RWPE1 (cell line): Measurements from ENCODE around the gene MRPL23.

Source experiments
- CTCF ChIA-PET: fragments of 350-600 bp; sonication (Branson Sonifier 250); formaldehyde crosslinking; extraction: SDS; loops from one replicate; lab custom pipeline; 2021; lab: Yijun Ruan, JAX
- POLR2A ChIA-PET: fragments of 400-600 bp; formaldehyde crosslinking; extraction: SDS; loops from one replicate; lab custom pipeline; 2020; ENCODE audit warnings: antibody characterized with exemption; ENCODE audit not compliant: low non-redundant PET; lab: Yijun Ruan, JAX
- DNase-seq: peaks from one replicate; pipeline ENCODE4 v3.0.0; 2012; ENCODE audit warnings: low spot score
- H3K27ac ChIP-seq: fragments of 450-650 bp; 2 replicates; pipeline ENCODE4 v1.5.1; 2017
- TF ChIP-seq, protein P1 (sequence below): fragments of 450-650 bp; conservative IDR thresholded peaks from 2 replicates; pipeline ENCODE4 v1.5.1; 2017; ENCODE audit warnings: low read depth, mild to moderate bottlenecking

MRPL23 gene

DNA sequence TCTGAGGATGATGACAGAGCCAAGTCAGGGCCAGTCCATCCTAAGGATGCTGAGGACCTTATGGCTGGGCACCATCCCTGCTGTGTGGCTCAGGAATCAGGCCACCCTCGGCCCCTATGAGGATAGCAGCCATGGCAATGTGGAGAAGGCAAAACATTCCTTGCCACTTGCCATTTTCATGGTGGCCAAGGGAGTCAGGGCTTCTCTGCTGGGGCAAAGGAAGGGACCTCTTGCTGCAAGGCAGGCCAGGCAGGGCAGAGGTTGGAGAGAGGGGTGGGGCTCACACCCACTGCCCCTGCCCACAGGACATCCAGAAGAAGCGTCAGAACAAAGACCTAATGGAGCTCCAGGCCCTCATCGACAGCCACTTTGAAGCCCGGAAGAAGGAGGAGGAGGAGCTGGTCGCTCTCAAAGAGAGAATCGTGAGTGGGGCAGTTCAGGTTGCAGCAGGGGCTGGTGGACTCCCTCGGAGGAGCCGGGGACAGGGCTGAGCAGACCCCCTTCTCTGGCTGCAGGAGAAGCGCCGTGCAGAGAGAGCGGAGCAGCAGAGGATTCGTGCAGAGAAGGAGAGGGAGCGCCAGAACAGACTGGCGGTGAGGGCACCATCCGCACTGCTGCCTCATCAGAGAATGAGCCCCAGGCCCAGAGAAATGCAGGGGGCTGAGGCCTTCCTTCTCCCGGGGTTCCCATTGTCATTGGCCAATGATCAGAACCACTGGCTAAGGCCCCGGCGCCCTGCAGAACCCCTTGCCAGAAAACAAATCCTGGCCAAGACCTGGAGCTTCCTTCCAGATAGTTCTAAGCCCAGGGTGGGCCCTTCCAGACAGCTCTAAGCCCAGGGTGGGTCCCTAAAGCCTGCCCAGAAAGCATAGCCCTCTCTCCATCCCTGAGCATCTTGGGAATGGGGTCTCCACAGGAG, 13.5 kb upstream of the MRPL23 start:
- no peak overlapping the region for H3K27ac ChIP-seq
- no peak for DNase-seq
- CTCF ChIA-PET: interaction anchor here (0.7 kb wide), 1 partner anchor 232 kb away, joined by 3 read pairs; no protein-coding TSS in a partner anchor
- POLR2A ChIA-PET: no interaction called here
- TF ChIP-seq, protein P1, sequence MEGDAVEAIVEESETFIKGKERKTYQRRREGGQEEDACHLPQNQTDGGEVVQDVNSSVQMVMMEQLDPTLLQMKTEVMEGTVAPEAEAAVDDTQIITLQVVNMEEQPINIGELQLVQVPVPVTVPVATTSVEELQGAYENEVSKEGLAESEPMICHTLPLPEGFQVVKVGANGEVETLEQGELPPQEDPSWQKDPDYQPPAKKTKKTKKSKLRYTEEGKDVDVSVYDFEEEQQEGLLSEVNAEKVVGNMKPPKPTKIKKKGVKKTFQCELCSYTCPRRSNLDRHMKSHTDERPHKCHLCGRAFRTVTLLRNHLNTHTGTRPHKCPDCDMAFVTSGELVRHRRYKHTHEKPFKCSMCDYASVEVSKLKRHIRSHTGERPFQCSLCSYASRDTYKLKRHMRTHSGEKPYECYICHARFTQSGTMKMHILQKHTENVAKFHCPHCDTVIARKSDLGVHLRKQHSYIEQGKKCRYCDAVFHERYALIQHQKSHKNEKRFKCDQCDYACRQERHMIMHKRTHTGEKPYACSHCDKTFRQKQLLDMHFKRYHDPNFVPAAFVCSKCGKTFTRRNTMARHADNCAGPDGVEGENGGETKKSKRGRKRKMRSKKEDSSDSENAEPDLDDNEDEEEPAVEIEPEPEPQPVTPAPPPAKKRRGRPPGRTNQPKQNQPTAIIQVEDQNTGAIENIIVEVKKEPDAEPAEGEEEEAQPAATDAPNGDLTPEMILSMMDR: no peak

DNA sequence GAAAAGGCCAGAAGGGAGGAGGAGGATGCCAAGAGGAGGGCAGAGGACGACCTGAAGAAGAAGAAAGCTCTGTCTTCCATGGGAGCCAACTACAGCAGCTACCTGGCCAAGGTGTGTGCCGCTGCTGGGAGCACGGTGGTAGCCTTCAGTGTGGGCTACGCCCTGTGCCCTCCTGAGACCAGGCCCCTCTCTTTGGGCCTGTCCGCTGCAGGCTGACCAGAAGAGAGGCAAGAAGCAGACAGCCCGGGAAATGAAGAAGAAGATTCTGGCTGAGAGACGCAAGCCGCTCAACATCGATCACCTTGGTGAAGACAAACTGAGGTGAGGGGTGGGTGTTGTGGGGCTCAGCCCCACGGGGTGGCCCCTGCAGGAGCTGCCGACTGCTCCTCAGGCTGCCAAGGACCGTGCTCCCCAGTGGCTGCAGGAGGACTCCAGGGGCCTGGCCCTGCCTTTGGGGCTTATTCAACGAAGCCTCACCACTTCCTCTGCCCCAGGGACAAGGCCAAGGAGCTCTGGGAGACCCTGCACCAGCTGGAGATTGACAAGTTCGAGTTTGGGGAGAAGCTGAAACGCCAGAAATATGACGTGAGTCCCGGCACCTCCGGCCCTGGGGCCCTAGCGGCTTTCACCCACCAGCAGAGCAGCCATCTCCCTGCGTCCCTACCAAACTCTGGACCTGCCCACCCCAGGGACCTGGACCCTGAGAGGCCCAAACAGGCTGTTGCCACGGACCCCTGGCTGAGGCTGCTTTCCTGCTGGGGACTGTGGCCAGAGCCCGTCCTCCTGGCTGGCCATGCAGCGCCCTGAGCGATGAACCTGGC, 12.6 kb upstream of the MRPL23 start:
- TF ChIP-seq, protein P1: no peak
- no peak for DNase-seq
- CTCF ChIA-PET: interaction anchor here (0.7 to 1.4 kb wide), 3 partner anchors 15 to 233 kb away, joined by 3 to 4 read pairs (median 4); partner anchors contain the start of gene TNNT3
- POLR2A ChIA-PET: interaction anchor here (0.5 kb wide), 1 partner anchor 38 kb away, joined by 3 read pairs; no protein-coding TSS in a partner anchor
- no peak overlapping the region for H3K27ac ChIP-seq

DNA sequence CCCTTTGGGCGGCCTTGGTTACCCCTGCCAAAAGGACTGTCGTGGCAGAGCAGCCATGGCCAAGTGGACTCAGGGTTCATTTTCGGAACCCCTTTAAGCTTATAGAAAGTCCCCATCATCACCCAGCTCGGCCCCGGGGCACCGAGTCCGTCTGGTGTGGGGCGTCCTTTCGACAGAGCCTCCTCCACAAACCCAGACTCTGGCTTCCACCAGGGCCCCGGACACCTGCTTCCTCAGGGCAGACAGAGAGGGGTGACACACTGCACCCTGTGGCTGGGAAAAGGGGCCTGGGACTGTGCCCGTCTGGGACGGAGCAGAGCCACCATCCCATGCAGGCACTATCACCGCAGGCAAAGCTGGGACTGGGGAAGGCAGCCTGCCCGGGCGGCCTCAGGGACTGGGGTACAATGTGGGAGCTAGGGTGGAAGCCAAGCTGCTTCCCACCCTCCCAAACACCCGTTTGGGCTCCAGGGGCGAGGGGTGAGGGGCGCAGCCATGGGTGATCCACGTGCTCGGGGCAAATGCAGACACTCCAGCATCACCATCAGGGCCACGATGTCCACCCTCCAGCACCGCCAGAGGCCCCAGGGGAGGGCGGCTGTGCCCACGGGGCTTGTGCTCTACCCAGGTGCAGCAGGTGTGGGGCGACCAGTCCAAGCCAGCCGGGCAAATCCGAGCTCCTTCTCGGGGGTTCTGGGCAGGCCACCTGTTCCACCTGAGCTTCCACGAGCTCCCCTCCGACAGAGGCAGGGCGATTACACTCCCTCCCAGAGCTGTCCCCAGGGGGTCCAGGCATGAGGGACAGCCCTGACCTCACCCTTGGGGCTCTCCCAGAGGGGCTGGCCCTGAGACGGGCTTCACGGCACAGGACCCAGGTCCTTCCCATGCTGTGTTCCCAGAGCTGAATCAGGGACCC, 11.7 kb upstream of the MRPL23 start:
- CTCF ChIA-PET: interaction anchor here (0.5 to 1.4 kb wide), 4 partner anchors 16 to 296 kb away, joined by 3 to 4 read pairs (median 4); partner anchors contain the start of gene TNNT3
- POLR2A ChIA-PET: no interaction called here
- DNase-seq: no peak
- no peak overlapping the region for H3K27ac ChIP-seq
- TF ChIP-seq, protein P1: no peak

DNA sequence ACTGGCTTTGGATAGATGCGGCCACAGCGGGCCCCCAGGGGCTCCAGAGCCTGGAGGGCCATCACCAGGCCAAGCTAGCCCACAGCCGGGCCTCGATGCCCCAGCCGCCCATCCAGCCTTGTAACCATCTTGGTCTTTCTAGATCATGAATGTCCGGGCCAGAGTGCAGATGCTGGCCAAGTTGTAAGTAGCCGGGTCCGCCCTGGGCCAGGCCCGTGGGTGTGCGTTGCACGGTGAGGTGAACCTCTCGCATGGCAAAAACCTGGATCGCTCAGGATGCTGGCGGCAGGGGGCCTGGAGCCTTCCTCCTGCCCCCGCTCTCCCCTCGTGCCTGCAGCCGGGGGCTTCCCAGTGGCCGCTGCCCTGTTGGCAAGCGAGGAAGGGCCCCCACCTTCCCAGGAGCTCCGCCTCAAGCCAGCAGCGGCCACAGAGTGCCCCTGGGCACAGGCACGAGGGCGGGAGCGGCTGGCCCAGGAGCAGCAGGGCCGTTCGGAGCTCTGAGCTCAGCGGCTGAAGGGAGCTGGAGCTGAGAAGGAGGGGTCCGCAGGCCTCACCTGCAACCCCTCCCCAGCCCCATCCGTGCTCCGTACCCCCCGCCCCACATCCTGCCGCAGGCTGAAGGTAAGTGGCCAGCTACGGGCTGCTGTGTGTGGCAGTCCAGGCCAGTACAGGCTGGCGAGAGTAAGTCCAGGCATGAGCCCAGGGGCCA, 10.9 kb upstream of the MRPL23 start:
- TF ChIP-seq, protein P1: no peak
- CTCF ChIA-PET: interaction anchor here (0.6 kb wide), 2 partner anchors 19 to 732 kb away, joined by 3 to 4 read pairs; no protein-coding TSS in a partner anchor
- DNase-seq: no peak
- POLR2A ChIA-PET: no interaction called here
- H3K27ac ChIP-seq: no peak overlapping the region

DNA sequence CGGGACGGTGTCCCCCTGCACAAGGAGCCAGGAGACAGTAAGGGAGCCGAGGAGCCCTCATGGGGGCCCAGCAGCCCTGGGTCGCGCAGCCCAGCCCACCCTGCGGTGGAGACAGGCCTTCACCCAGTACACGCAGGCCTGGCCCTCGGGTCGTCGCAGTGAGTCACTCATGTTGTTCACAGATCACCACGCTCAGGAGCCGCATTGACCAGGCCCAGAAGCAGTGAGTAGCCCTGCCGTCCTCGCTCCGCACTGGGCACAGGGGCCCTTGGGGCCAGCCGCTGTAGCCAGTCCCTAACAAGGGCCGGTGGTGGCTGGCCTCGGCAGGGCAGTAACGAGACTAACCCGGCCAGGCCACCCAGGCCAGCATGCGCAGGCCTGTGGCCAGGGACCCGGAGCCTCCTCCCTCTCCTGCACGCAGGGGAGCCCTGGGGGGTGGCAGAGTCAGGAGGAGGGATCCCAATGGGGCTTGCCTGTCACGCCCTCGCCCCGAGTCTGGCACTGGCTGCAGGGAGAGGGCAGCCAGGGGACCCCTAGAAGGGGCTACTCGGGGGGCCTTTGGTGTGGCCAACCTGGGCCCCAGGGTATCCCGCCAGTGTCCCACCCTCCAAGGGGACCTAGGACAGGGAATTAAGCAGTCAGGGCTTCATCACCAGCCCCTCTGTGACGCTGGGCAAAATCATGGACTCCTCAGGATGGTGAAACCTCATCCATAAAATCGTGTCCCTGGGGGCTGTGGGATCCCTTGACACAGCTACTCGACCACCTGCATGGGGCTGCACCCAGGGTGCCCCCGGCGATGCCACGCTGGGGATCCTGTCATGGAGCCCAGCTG, 10.1 kb upstream of the MRPL23 start:
- ChIA-PET POLR2A (no interaction called here), CTCF (interaction anchor here (0.5 to 0.6 kb wide), 2 partner anchors 24 to 733 kb away, joined by 3 to 4 read pairs; no protein-coding TSS in a partner anchor)
- TF ChIP-seq, protein P1: no peak
- no peak for DNase-seq
- H3K27ac ChIP-seq: no peak overlapping the region
